HG03457 (cell line): Measurements from ENCODE around the gene TRIM44.
"Not testable (repeated sequence)": the region's sequence is repeated elsewhere in the genome, so short reads cannot be mapped to it uniquely, and the experiment has no call there.

Source experiments
- ATAC-seq: cut with Tn5 transposase; IDR thresholded peaks from one replicate; pipeline ENCODE4 v1.9.1; 2021; ENCODE audit warnings: moderate number of reproducible peaks; ENCODE audit not compliant: unreplicated experiment

The TRIM44 gene

DNA sequence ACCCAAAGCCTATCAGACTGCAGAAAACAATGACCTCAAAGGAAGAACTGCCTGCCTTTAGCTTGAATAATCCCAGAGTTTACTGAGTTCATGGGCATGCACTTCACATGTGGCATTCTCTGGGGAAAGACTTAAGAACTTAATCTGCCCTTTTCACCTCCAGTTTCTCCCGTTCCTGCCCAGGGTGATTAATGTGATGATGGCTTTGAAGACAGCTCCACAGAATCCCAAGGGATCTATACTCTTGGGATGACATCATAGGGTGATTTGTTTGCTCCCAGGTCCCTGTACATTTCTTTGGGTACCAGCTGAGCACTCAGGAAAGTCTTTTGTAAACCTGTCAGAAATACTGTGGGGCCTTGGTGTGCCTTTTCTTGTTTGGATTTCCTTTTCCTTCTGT lies 30.3 kb upstream of the TRIM44 start:
- ATAC-seq, result no peak

DNA sequence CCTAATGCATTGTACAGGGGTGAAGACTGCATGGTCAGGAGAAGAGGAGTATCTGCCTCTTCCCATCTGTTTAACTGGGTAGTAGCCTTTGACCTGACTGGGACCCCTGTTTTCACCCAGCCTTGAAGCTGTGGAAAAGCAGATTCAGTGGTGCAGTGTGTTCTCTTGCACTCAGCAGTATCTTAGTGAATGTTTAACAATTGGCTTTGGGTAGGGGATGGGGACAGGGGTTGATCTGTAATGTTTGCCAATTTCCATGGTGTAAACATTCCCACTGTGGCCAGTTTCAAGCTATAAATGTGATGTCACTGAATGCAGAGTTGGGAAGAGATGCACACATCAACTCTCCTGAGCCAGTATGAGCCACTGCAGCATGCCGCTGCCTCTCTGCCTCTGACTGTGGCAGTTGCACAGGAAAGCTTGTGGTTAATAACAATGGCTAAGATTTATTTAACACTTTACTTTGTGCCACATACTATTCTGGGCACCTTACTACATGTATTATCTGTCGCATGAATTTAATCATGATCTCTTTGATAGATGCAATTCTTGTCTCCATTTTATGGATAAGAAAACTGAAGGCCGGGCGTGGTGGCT lies 28.6 kb upstream of the TRIM44 start:
- ATAC-seq, result no peak

DNA sequence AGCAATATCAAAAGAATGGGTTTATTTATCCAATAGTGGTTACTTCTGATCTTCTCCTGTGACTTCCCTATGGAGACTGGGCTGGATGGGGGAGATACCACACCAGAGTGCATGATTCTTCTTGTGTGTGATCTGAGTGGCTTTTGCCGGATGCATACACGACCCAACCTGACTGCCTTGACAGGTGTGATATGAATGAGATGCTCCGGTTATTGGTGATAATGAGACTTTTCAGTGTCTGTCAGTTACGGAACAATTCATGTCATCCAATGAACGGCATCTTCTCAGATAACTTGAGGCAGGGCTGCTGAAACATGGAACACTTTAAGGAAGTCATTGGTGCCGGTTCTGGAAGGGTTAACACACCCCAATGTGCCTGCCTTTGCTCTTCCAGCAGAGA lies 26.6 kb upstream of the TRIM44 start:
- no peak for ATAC-seq

DNA sequence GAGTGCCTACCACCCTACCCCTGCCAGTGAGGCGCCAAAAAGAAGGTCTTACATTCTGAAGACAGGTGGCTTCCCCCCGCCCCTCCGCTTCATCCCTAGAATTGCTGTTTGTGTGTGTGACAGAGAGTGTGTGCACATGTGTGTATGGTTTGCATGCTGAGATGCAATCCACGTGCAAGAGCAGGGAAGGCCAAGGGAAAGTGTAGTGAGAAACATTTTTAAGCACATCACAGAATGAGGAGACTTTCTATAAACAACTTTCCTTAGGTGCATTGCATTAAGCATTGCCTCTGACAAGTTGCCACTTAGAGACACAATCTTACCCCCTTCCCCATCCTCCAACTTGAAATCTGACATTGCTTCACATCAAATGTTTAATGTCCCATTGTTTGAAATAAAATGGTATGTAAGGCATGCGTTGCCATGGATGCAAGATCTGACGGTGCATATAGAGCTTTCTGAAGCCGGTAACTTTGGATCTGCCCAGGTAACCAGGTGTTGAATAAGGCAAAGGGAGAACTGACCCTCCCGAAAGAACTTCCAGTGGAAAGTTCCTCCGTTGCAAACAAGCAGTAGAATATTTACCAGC lies 22.9 kb upstream of the TRIM44 start:
- ATAC-seq, result no peak

DNA sequence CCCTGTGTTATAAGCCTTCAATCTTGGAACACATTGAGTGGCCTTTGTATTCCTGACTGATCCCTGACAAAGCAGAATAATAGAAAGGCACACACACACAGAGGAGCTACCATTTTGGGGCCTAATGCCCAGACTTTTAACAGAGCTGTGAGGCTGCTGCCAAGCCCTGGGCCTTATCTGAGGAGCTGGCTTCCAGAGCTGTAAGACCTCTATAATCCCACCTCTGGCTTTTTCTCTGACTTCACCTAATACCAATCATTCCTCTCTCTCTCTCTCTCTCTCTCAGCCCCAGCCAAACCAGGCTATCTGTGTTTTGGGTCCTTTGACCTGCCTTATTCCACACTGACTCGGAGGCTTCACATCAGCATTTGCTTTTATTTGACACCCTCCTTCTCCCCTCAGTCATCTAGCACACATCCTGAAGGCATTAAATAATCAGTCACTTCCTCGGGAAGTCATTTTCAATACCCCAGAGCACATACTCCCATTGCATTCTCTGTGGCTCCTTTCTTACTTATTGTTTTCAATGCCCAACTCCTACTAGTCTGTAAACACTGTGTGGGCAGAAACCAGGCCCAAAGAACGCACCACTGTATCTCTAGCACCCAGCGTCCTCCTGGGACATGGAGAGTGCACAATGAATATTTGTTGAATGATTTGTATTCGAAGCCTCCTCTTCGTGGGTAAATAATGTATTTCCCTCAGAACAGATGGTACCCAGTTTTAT lies 21.2 kb upstream of the TRIM44 start:
- no peak for ATAC-seq

DNA sequence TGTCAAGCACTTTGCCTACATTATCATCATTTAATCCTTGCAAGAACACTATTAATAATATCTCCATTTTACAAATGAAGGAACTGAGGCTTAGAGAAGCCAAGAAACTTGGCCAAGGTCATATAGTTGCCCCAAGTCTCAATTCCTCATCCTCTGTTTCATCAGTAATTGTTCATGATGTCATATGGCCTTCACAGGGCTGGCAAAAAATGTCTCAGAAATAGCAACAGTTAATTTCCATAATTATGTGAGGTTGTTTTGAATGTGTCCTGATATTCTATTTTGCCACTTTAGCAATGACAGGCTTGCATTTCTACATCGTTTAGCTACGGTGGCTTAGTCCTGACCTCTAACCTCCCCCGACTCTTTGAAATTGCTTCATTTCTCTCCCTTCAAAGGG lies 20.6 kb upstream of the TRIM44 start:
- no peak for ATAC-seq

DNA sequence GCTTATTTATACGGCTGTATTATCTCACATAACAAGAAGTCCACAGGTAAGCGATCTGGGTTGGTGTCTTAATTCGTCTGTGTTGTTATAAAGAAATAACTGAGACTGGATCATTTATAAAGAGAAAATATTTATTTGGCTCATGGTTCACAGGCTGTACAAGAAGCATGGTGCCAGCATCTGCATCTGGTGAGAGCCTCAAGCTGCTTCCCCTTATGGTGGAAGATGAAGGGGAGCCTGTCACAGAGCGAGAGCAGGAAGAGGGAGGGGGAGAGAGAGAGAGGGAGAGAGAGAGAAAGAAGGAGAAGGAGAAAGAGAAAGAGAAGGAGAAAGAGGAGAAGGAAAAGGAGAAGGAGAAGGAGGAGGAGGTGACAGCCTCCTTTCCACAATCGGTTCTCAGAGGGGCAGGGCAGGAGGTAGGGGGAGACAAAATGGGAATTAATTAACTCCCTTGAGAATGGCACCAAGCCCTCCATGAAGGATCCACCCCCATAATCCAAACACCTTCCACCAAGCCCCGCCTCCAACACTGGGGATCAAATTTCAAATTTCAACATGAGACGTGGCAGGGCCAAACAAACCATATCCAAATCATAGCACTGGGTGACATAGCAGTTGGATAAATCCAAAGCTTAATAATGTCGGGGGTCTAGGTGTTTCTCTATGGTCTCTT lies 15.0 kb upstream of the TRIM44 start:
- ATAC-seq, result no peak

DNA sequence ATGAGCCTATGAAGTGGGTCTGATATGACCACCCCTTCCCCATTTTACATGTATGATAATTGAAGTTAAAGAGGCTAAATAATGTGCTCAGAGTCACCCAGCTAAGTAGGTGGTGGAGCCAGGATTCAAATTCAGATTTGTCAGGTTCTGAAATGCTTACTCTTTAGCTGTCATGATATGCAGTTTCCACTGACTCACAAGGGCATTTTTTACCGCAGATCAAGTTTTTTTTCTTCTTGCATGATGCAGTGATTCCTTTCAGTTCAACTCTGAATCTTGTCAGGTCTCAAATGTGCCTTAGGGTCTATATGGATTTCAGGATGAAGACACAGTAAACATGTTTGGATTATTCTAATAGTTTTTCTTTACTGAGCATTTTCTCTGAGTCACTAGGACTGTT lies 12.6 kb upstream of the TRIM44 start:
- no peak for ATAC-seq

DNA sequence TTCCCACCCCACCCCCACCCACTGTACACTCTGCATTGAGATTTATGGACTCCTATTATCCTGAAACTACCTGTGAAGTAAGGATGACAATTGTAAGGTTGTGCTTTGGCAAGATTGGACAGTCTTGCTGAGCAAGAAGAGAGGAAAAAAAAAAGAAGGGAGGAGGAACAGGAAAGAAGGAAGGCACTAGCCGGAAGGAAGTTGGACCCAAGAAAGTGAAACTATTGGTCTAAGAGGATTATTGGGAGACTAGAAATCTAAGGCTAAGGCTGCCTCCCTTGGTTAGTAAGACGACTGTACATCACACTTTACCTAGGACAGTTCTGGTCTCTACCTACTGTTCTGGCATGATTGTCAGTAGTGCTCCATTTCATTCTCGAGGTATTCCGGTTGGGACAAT lies 12.1 kb upstream of the TRIM44 start:
- ATAC-seq, result no peak

DNA sequence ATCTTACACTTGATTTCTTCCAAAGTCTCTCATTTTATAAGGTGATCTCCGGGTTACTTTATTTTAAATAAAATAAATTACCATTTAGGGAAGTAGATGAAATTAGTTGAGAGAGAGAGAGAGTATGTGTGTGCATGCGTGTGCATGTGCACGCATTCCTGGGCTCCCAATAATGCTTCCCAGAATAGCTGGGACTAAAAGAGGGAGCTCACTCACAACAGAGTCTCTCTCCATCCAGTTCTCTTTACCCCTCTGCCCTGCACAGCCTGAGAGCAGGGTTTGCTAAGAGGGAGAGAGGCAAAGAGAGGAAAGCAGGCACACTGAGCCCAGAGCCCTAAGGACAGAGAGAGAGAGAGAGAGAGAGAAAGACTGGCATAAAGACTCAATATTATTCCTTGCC lies 11.3 kb upstream of the TRIM44 start:
- ATAC-seq, result no peak

DNA sequence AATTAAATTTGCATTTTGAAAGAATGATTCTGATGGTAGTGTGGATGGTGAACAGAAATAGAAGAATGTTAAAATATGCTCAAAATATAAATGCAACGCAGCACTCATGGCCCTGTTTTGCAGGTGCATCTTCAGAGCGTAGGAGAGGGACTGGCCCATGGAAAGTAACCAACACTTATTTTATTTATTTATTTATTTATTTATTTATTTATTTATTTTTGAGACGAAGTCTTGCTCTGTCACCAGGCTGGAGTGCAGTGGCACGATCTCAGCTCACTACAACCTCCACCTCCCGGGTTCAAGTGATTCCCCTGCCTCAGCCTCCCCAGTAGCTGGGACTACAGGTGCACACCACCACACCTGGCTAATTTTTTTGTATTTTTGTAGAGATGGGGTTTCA lies 9.8 kb upstream of the TRIM44 start:
- ATAC-seq, result not testable (repeated sequence)

DNA sequence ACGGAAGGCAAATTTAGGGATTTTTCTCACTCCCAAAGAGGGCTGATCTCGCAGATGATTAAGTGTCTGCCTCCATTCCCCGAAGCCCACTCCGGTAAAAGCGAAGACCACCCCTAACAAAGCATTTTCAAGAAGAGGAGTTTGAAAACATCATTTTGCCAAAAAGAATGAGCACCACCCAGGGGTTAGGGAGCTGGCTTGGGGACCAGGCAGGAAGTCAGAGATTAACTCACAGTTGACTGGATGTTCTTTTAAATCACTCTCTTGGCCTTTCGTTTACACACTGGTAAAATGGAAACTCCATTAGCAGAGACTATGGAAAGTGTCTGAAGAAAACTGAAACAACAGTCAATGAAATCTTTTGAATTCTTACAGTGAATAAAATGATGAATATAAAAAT lies 7.9 kb upstream of the TRIM44 start:
- ATAC-seq, result no peak

DNA sequence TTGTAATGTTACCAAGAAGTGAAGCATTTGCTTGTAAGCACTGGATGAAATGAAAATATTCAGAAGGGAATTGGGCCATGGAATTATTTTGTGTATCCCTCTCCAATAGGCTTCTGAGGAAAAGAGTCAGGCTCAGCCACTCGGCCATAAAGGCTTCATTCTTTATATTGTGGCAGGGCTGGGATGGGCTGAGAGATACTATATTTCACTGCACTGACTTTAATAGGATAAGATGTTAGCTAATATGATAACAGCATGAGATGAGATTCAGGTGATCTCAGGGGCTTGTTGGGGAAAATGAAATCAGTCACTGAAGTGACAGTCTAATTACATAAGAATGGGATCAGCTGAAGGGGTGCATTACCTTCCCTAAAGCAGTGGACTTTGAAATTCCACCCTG lies 7.3 kb upstream of the TRIM44 start:
- no peak for ATAC-seq

DNA sequence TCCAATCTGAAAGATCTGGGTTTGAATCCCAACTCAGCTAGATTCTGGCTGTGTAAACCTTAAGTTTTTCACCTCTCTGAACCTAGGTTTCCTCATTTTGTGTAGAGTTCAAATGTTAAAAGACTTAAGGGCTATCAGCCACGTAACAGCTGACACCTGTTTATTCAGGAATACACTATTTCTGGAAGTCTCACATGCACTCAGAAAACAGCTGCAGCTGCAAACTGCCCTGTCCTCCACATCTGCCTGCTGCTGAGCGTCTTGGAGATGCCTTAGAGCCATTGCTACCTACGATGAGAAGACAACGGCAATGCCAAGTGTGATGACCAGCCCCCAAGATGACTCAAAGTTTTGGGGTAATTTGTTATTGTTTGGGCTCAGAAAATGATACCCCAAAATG lies 6.7 kb upstream of the TRIM44 start:
- no peak for ATAC-seq

DNA sequence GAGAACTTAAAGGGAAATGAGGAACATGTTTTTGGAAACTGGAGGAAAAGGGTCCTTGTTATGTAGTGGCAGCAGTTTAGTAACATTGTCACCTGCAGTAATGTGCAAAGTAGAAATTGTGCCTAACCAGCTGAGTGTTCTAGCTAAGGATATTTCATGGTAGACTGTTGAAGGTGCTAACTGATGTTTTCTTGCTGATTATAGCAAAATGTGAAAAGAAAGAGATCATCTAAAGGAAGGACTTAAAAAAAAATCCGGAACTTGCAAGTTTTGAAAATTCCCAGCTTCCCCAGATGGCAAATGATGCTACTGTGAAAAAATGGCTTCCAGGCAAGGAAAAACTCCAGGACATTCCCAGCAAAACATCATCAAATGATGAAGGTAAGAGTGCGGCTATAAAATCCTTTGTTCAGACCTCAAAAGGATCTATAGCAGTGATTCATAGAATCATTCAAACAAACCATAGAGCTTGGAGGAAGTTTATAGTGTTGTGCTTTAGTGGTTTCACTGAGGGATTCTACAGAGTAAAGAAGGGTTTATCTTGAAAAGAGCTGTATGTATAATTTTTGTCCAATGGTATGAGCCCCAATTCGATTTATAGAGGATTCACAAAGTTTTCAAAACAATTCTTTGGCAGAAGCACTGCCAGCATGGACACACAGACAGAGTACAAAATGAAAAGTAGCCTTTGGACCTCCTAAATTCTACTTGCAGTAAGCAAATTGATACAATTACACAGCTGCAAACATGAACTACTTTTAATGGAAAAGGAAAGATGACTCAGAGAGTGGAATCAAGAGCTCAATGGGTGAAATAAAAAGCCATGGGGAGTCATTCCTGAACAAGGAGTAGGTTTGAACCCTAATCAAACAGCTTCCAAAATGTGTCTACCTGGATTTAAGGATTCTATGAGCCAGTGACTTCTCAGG lies 4.3 kb upstream of the TRIM44 start:
- ATAC-seq, result no peak

DNA sequence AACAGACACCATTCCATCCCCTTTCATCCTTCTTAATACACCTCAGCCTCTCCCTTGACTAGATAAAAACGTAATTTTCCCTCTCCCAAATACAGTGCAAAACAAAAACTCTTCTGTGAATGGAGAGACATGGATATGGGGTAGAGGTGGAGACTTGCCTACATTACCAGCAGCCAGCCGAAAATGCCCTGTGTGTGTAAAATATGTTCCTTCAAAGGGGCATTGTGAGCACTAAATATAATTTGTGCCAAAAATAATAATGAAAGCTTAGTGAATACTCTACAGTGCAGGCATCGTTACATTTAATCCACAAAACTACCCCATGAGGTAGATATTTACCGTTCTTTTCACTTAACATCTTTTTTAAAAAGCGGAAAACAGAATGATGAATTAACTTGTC lies 1.0 kb upstream of the TRIM44 start:
- no peak for ATAC-seq

DNA sequence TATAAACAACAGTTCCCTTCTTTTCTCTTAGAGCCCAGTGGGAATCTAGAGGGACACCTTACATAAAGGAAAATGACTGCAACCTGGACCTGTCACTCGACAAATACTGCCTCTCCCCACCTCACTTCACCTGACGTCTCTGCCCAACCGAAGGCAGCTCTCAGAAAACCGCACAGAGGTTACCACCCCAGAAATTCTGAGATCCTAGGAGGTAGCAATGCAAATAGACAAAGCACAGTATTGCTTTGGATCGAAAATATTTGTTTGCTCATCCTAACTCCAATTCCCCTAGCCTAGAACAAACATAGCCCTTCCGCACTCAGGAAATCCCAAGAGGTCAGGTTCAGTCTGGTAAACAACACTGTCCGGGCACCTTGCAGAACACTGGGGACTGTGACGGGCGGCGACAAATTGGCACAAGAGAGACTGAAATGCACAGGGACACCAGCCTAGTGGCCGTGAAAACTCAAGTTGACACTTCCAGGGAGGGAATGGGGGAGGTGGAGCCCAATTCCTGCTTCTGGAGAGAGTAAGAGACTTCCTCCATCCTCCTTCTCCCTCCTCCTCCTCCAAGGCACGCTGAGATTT lies 420 bp upstream of the TRIM44 start:
- ATAC-seq, result peak; percentile 31

DNA sequence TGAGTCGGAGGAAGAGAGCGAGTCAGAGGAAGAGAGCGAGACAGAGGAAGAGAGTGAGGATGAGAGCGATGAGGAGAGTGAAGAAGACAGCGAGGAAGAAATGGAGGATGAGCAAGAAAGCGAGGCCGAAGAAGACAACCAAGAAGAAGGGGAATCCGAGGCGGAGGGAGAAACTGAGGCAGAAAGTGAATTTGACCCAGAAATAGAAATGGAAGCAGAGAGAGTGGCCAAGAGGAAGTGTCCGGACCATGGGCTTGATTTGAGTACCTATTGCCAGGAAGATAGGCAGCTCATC lies 780 bp downstream of the TRIM44 start:
- no peak for ATAC-seq

DNA sequence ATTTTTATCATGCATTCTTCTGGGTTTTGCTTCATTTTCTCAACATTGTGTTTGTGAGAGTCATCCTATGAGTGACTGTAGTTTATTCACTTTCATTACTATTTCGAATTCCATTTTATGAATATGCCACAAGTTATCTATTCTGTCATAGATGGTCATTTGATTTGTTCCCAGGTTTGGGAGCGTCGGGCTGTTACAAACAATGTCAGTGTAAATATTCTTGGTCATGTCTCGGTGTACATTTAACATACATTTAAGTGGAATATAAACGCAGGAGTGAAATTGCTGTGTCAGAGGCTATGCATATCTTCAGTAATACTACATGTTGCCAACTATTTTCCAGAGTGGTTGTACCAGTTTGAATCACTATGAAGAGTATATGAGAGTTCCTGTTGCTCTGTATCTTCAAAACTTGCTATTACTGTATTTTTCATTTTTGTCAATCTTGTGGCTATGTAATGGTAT lies 2.4 kb downstream of the TRIM44 start:
- no peak for ATAC-seq

DNA sequence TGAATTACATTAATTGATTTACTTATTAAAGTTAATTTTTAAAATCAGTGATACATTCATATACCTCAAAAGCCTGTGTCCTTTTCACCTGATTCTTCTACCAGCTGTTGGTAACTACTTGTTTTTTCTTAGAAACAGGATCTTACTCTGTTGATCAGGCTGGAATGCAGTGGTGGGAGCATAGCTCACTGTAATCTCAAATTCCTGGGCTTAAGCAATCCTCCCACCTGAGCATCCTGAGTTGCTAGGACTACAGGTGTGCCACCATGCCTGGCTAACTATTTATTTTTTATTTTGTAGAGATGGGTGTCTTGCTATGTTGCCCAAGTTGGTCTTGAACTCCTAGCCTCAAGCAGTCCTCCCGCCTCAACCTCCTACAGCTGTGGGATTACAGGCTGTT lies 4.7 kb downstream of the TRIM44 start:
- no peak for ATAC-seq

DNA sequence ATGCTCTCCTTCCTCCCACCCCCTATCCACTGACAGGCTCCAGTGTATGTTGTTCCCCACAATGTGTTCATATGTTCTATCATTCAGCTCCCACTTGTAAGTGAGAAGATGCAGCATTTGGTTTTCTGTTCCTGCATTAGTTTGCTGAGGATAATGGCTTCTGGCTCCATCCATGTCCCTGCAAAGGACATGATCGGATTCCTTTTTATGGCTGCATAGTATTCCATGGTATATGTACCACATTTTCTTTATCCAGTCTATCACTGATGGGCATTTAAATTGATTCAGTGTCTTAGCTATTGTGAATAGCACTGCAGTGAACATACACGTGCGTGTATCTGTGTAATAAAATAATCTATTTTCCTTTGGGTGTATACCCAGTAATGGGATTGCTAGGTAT lies 5.8 kb downstream of the TRIM44 start:
- ATAC-seq, result not testable (repeated sequence)
